Retinal pigment epithelial cell (primary cell): Measurements from ENCODE around the gene MVB12B.

Experiments used
- DNase-seq: peaks from one replicate; pipeline ENCODE4 v3.0.0-alpha.2; 2010; ENCODE audit warnings: low read depth
- H3K4me3 ChIP-seq: 2 replicates; pipeline ENCODE4 v1.5.1; 2011; ENCODE audit warnings: mild to moderate bottlenecking, low read length, control low read depth, moderate library complexity
- CTCF ChIP-seq: conservative IDR thresholded peaks from 2 replicates; pipeline ENCODE4 v1.5.1; 2011; ENCODE audit warnings: low read depth, low read length, control low read depth, inconsistent platforms

Gene MVB12B

GRCh38 chr9:126508171-126508591, 181.6 kb downstream of the MVB12B start:
- H3K4me3 ChIP-seq = no peak overlapping the region
- no peak for DNase-seq
- no peak for TF ChIP-seq CTCF

GRCh38 chr9:126508928-126509327, 182.3 kb downstream of the MVB12B start:
- no peak for TF ChIP-seq CTCF
- H3K4me3 ChIP-seq = no peak overlapping the region
- no peak for DNase-seq

GRCh38 chr9:126509718-126510117, 183.1 kb downstream of the MVB12B start:
- no peak for TF ChIP-seq CTCF
- no peak overlapping the region for H3K4me3 ChIP-seq
- no peak for DNase-seq

GRCh38 chr9:126510564-126510963, 183.9 kb downstream of the MVB12B start:
- no peak for DNase-seq
- no peak overlapping the region for H3K4me3 ChIP-seq
- TF ChIP-seq CTCF = no peak

- TF ChIP-seq CTCF = no peak
- no peak for DNase-seq
- no peak overlapping the region for H3K4me3 ChIP-seq
These were observed 184.8 kb downstream of the MVB12B start for GRCh38 chr9:126511411-126511810.

- no peak for DNase-seq
- no peak overlapping the region for H3K4me3 ChIP-seq
- TF ChIP-seq CTCF = no peak
These were observed 186.8 kb downstream of the MVB12B start for GRCh38 chr9:126513159-126514036.
